ENCODE results near the gene LRCOL1.

The LRCOL1 gene

GRCh38 chr12:132606466-132606865 is 3.9 kb downstream of the LRCOL1 start:
- Histone ChIP-seq H3F3A (ENCODE audit: control insufficient read depth, insufficient read depth) (no peaks in the 10 kb centered on the region), H3K27ac (ENCODE audit: low read depth, low read length) (no peak overlapping the region), H3K4me3 (ENCODE audit: low read length) (no peak overlapping the region), H3K9me3 (ENCODE audit: control insufficient read depth, insufficient read depth, low read length) (no peaks in the 10 kb centered on the region), H4K20me1 (ENCODE audit: control insufficient read depth, insufficient read depth, low read depth, low read length) (no peaks in the 10 kb centered on the region), H3K4me2 (ENCODE audit: low read length) (no peak overlapping the region), H3K4me1 (ENCODE audit: control insufficient read depth, low read length) (no peaks in the 10 kb centered on the region), H3K36me3 (ENCODE audit: control insufficient read depth, low read length) (no peaks in the 10 kb centered on the region), H3K9me2 (replicated peaks; ENCODE audit: control insufficient read depth, low read length) (no peaks in the 10 kb centered on the region), H3K27me3 (ENCODE audit: control insufficient read depth, low read length) (no peaks in the 10 kb centered on the region), H3K79me2 (ENCODE audit: control insufficient read depth, low read length) (no peaks in the 10 kb centered on the region)
- TF ChIP-seq EZH2phosphoT487 (IDR thresholded peaks at IDR 0.05; ENCODE audit: borderline replicate concordance, low read length) (no peak), CTCF (IDR thresholded peaks at IDR 0.05; ENCODE audit: low read depth, low read length, poor library complexity, severe bottlenecking) (no peak)

GRCh38 chr12:132605892-132606291 is 4.5 kb downstream of the LRCOL1 start:
- Histone ChIP-seq H3F3A (ENCODE audit: control insufficient read depth, insufficient read depth) (no peaks in the 10 kb centered on the region), H3K9me2 (replicated peaks; ENCODE audit: control insufficient read depth, low read length) (no peaks in the 10 kb centered on the region), H3K79me2 (ENCODE audit: control insufficient read depth, low read length) (no peaks in the 10 kb centered on the region), H3K4me1 (ENCODE audit: control insufficient read depth, low read length) (peaks cover 4% of the 10 kb centered on the region), H3K36me3 (ENCODE audit: control insufficient read depth, low read length) (no peaks in the 10 kb centered on the region), H3K27ac (ENCODE audit: low read depth, low read length) (no peak overlapping the region), H4K20me1 (ENCODE audit: control insufficient read depth, insufficient read depth, low read depth, low read length) (no peaks in the 10 kb centered on the region), H3K9me3 (ENCODE audit: control insufficient read depth, insufficient read depth, low read length) (no peaks in the 10 kb centered on the region), H3K4me2 (ENCODE audit: low read length) (no peak overlapping the region), H3K4me3 (ENCODE audit: low read length) (no peak overlapping the region), H3K27me3 (ENCODE audit: control insufficient read depth, low read length) (no peaks in the 10 kb centered on the region)
- TF ChIP-seq EZH2phosphoT487 (IDR thresholded peaks at IDR 0.05; ENCODE audit: borderline replicate concordance, low read length) (no peak), CTCF (IDR thresholded peaks at IDR 0.05; ENCODE audit: low read depth, low read length, poor library complexity, severe bottlenecking) (no peak)

- Histone ChIP-seq H3K4me1 (ENCODE audit: control insufficient read depth, low read length) (peaks cover 14% of the 10 kb centered on the region), H3K9me3 (ENCODE audit: control insufficient read depth, insufficient read depth, low read length) (no peaks in the 10 kb centered on the region), H3K4me2 (ENCODE audit: low read length) (no peak overlapping the region), H3K79me2 (ENCODE audit: control insufficient read depth, low read length) (no peaks in the 10 kb centered on the region), H3K4me3 (ENCODE audit: low read length) (no peak overlapping the region), H3K27me3 (ENCODE audit: control insufficient read depth, low read length) (no peaks in the 10 kb centered on the region), H3K27ac (ENCODE audit: low read depth, low read length) (no peak overlapping the region), H4K20me1 (ENCODE audit: control insufficient read depth, insufficient read depth, low read depth, low read length) (no peaks in the 10 kb centered on the region), H3K9me2 (replicated peaks; ENCODE audit: control insufficient read depth, low read length) (no peaks in the 10 kb centered on the region), H3F3A (ENCODE audit: control insufficient read depth, insufficient read depth) (peaks cover under 1% of the 10 kb centered on the region), H3K36me3 (ENCODE audit: control insufficient read depth, low read length) (no peaks in the 10 kb centered on the region)
- TF ChIP-seq CTCF (IDR thresholded peaks at IDR 0.05; ENCODE audit: low read depth, low read length, poor library complexity, severe bottlenecking), result no peak
- no peak for TF ChIP-seq EZH2phosphoT487 (IDR thresholded peaks at IDR 0.05; ENCODE audit: borderline replicate concordance, low read length)
Measured at GRCh38 chr12:132604668-132605441, 5.5 kb downstream of the LRCOL1 start.

All from DOHH2 (cell line).